Panc1 (cell line): ENCODE measurements around the gene MSH2. TPM values are rescaled to one million over a fixed set of nuclear protein-coding genes. Genes with fewer than 3 reads are reported as not detected.

ENCODE experiments used
- ATAC-seq: fragments of 200-7000 bp; cut with Tn5 transposase; 2 replicates; pipeline ENCODE4 v1.9.1; 2020; ENCODE audit warnings: mild to moderate bottlenecking, moderate library complexity
- BruUV-seq: library from RNA; stranded (reverse); fragments of 400-500 nt; replicated peaks from 2 replicates; lab custom pipeline; 2021; lab: Mats Ljungman, UMichigan
- CTCF ChIA-PET: fragments of 300-600 bp; sonication (Branson Sonifier 250); formaldehyde crosslinking; loops from one replicate; lab custom pipeline; 2022; ENCODE audit warnings: antibody characterized with exemption; lab: Charles Lee
- POLR2A ChIA-PET: fragments of 300-600 bp; sonication (Branson Sonifier 250); formaldehyde crosslinking; loops from one replicate; lab custom pipeline; 2022; ENCODE audit warnings: antibody characterized with exemption; lab: Charles Lee
- DNase-seq: peaks from one replicate; pipeline ENCODE4 v3.0.0-alpha.2; 2010; ENCODE audit warnings: low read depth, low spot score
- H3K27ac ChIP-seq: 2 replicates; pipeline ENCODE4 v1.5.1; 2011; ENCODE audit warnings: mild to moderate bottlenecking, low read length, inconsistent platforms
- H3K27me3 ChIP-seq: fragments of 200-500 bp; sonication (Bioruptor generic); 2 replicates; pipeline ENCODE4 v1.6.0; 2014; ENCODE audit warnings: low read length, inconsistent platforms; ENCODE audit not compliant: control insufficient read depth, insufficient read depth
- H3K36me3 ChIP-seq: fragments of 200-500 bp; sonication (Bioruptor generic); 2 replicates; pipeline ENCODE4 v1.5.1; 2014; ENCODE audit warnings: inconsistent platforms, mild to moderate bottlenecking, low read length, moderate library complexity; ENCODE audit not compliant: control insufficient read depth, insufficient read depth
- H3K4me1 ChIP-seq: 2 replicates; pipeline ENCODE4 v1.5.1; 2011; ENCODE audit warnings: inconsistent platforms, mild to moderate bottlenecking, low read length, moderate library complexity; ENCODE audit not compliant: control insufficient read depth, insufficient read depth
- H3K4me3 ChIP-seq, 2 experiments: 2 replicates each; pipeline ENCODE4 v1.5.1; 2011 to 2012; ENCODE audit warnings: low read depth in 2 of 2, low read length in 2 of 2, mild to moderate bottlenecking in 2 of 2, inconsistent platforms in 1 of 2, moderate library complexity in 1 of 2
- H3K9me3 ChIP-seq: fragments of 200-500 bp; sonication (Bioruptor generic); 2 replicates; pipeline ENCODE4 v1.5.1; 2014; ENCODE audit warnings: low read depth, mild to moderate bottlenecking, inconsistent platforms, low read length, moderate library complexity; ENCODE audit not compliant: control insufficient read depth, insufficient read depth
- POLR2AphosphoS5 ChIP-seq: IDR thresholded peaks from 2 replicates; pipeline ENCODE4 v1.6.1; 2012; ENCODE audit warnings: mild to moderate bottlenecking, low read depth, low read length, moderate library complexity
- SIN3A ChIP-seq: IDR thresholded peaks from 2 replicates; pipeline ENCODE4 v1.6.1; 2012; ENCODE audit warnings: low read depth, mild to moderate bottlenecking, low read length, moderate library complexity, borderline replicate concordance; ENCODE audit not compliant: insufficient read depth
- TCF7L2 ChIP-seq: IDR thresholded peaks from 2 replicates; pipeline ENCODE4 v1.6.1; 2011; ENCODE audit warnings: mild to moderate bottlenecking, low read depth, low read length, inconsistent platforms
- in situ Hi-C: cut with HindIII; loops from 2 replicates; pipeline ENCODE4 v1.10.0; 2016; ENCODE audit warnings: low sequenced_read_pairs, low pct_unique_long_range_greater_than_20kb
- intact Hi-C: fragments of 100-400 bp; cut with micrococcal nuclease; formaldehyde crosslinking; loops from one replicate; pipeline ENCODE4 v1.10.0; 2022; ENCODE audit not compliant: unreplicated experiment
- total RNA-seq: library from RNA; stranded (reverse); gene quantifications from one replicate; pipeline ENCODE4 v1.2.1, GENCODE V29; 2021; ENCODE audit not compliant: unreplicated experiment
- TF ChIP-seq, protein P1 (sequence below): fragments of 450-650 bp; IDR thresholded peaks from 2 replicates; pipeline ENCODE4 v1.5.1; 2017; ENCODE audit warnings: mild to moderate bottlenecking
- TF ChIP-seq, protein P2 (sequence below), 2 experiments: IDR thresholded peaks; 2 replicates each; pipeline ENCODE4 v1.6.1; 2011 to 2012; ENCODE audit warnings: low read depth in 2 of 2, control low read depth in 1 of 2, low read length in 1 of 2, mild to moderate bottlenecking in 1 of 2, moderate library complexity in 1 of 2; ENCODE audit not compliant: insufficient read depth in 1 of 2

The MSH2 gene
- total RNA-seq, 1 experiment from 2014 or later, result 72.2 TPM

DNA sequence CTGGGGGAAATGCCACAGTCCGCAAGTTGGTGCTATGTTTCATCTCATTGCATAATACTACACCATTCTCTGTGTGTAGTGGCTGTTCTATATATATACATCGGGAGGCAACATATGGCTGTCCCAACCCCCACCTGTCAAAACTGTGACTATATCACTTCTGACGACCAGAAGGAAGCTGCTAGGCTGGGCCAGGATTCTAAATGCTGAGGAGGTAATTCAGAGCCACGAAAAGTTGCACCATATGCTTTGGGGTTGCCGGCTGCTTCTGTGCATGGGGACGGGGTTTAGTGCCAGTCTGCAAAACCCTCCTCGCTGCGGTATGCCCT, 117.3 kb downstream of the MSH2 start:
- DNase-seq (no peak), ATAC-seq (no peak)
- intact Hi-C loops, result no loop called here
- no TSS peak for BruUV-seq
- TF ChIP-seq TCF7L2, result no peak
- TF ChIP-seq SIN3A, result no peak
- no peak for TF ChIP-seq POLR2AphosphoS5
- TF ChIP-seq, protein P1, sequence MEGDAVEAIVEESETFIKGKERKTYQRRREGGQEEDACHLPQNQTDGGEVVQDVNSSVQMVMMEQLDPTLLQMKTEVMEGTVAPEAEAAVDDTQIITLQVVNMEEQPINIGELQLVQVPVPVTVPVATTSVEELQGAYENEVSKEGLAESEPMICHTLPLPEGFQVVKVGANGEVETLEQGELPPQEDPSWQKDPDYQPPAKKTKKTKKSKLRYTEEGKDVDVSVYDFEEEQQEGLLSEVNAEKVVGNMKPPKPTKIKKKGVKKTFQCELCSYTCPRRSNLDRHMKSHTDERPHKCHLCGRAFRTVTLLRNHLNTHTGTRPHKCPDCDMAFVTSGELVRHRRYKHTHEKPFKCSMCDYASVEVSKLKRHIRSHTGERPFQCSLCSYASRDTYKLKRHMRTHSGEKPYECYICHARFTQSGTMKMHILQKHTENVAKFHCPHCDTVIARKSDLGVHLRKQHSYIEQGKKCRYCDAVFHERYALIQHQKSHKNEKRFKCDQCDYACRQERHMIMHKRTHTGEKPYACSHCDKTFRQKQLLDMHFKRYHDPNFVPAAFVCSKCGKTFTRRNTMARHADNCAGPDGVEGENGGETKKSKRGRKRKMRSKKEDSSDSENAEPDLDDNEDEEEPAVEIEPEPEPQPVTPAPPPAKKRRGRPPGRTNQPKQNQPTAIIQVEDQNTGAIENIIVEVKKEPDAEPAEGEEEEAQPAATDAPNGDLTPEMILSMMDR, result no peak
- TF ChIP-seq, protein P2, sequence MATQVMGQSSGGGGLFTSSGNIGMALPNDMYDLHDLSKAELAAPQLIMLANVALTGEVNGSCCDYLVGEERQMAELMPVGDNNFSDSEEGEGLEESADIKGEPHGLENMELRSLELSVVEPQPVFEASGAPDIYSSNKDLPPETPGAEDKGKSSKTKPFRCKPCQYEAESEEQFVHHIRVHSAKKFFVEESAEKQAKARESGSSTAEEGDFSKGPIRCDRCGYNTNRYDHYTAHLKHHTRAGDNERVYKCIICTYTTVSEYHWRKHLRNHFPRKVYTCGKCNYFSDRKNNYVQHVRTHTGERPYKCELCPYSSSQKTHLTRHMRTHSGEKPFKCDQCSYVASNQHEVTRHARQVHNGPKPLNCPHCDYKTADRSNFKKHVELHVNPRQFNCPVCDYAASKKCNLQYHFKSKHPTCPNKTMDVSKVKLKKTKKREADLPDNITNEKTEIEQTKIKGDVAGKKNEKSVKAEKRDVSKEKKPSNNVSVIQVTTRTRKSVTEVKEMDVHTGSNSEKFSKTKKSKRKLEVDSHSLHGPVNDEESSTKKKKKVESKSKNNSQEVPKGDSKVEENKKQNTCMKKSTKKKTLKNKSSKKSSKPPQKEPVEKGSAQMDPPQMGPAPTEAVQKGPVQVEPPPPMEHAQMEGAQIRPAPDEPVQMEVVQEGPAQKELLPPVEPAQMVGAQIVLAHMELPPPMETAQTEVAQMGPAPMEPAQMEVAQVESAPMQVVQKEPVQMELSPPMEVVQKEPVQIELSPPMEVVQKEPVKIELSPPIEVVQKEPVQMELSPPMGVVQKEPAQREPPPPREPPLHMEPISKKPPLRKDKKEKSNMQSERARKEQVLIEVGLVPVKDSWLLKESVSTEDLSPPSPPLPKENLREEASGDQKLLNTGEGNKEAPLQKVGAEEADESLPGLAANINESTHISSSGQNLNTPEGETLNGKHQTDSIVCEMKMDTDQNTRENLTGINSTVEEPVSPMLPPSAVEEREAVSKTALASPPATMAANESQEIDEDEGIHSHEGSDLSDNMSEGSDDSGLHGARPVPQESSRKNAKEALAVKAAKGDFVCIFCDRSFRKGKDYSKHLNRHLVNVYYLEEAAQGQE (IDR thresholded peaks at IDR 0.05; ENCODE audit: insufficient read depth in 1 of 2, low read depth in 2 of 2, low read length in 1 of 2), result no peak
- Histone ChIP-seq H3K27me3 (no peaks in the 10 kb centered on the region), H3K9me3 (no peaks in the 10 kb centered on the region), H3K4me1 (peaks cover 4% of the 10 kb centered on the region; the same call in 1 of the 2 replicates), H3K27ac (no peak overlapping the region), H3K36me3 (no peaks in the 10 kb centered on the region), H3K4me3 (peak overlapping the region; percentile 45 to 53)
- CTCF ChIA-PET, result interaction anchor here (0.6 kb wide), 1 partner anchor 145 kb away, joined by 5 read pairs; no protein-coding TSS in a partner anchor
- POLR2A ChIA-PET, result no interaction called here
- in situ Hi-C loops, result no loop called here

DNA sequence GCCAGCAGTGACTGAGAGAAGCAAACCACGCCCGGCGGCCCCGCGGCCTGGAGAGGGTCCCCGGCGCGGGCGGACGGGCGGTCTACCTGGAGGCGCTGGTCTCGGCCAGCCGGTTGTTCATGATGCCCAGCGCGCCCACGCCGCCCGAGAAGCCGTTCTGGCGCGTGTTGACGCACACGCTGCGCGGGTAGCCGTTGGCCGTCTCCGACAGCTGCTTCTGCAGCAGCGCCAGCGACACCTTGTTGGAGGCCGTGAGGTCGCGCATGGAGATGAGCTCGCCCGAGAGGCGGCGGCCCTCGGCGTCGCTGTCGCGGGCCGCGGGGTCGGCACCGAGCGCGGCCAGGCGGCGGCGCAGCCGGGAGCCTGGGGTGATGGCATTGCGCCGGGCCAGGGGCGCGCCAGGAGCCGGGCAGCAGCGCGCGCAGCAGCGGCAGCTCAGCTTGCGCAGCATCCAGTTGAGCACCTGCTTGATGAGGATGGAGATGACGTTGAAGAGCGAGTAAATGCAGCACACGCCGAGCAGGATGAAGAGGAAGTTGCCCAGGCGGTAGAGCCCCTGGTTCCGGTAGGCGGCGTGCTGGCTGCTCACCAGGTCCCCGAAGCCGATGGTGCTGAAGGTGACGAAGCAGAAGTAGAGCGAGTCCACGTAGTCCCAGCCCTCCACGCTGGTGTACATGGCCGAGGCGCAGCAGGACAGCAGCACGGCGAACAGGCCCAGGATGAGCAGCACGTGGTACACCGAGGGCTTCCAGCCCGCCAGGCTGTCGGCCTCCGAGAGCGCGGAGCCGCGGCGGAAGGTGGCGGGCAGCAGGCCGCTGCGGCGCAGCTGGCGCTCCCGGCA, 118.1 kb downstream of the MSH2 start:
- Histone ChIP-seq H3K9me3 (no peaks in the 10 kb centered on the region), H3K4me3 (peak overlapping the region; percentile 45 to 53), H3K36me3 (no peaks in the 10 kb centered on the region), H3K4me1 (peaks cover 4% of the 10 kb centered on the region; the same call in 1 of the 2 replicates), H3K27ac (no peak overlapping the region), H3K27me3 (no peaks in the 10 kb centered on the region)
- POLR2A ChIA-PET, result no interaction called here
- no peak for TF ChIP-seq SIN3A
- TF ChIP-seq, protein P1, result peak; percentile 78
- DNase-seq, result no peak
- in situ Hi-C loops, result no loop called here
- no TSS peak for BruUV-seq
- ATAC-seq, result peak; percentile 81
- CTCF ChIA-PET, result interaction anchor here (0.6 kb wide), 1 partner anchor 145 kb away, joined by 5 read pairs; no protein-coding TSS in a partner anchor
- intact Hi-C loops, result no loop called here
